BJ (cell line): ENCODE data around the gene KIAA1958. TPM values are rescaled to one million over a fixed set of nuclear protein-coding genes. Genes with fewer than 3 reads are reported as not detected.

Experiments used
- CTCF ChIA-PET: fragments of 350-600 bp; formaldehyde crosslinking; extraction: SDS; loops from one replicate; lab custom pipeline; 2021; ENCODE audit warnings: antibody characterized with exemption, inconsistent platforms; lab: Yijun Ruan, JAX
- POLR2A ChIA-PET: fragments of 300-600 bp; sonication (Branson Sonifier 250); formaldehyde crosslinking; extraction: SDS; loops from one replicate; lab custom pipeline; 2021; ENCODE audit warnings: antibody characterized with exemption; lab: Charles Lee
- DNase-seq: peaks from one replicate; pipeline ENCODE4 v3.0.0-alpha.2; 2011; ENCODE audit warnings: low read depth
- H3K27me3 ChIP-seq: 2 replicates; pipeline ENCODE4 v1.6.0; 2011; ENCODE audit warnings: low read length; ENCODE audit not compliant: control insufficient read depth, insufficient read depth
- H3K36me3 ChIP-seq: 2 replicates; pipeline ENCODE4 v1.5.1; 2011; ENCODE audit warnings: low read length; ENCODE audit not compliant: control insufficient read depth, insufficient read depth
- H3K4me3 ChIP-seq: 2 replicates; pipeline ENCODE4 v1.5.1; 2011; ENCODE audit warnings: low read depth, mild to moderate bottlenecking, control low read depth, low read length
- CTCF ChIP-seq: IDR thresholded peaks from 2 replicates; pipeline ENCODE4 v1.5.1; 2011; ENCODE audit warnings: low read depth, mild to moderate bottlenecking, control low read depth, inconsistent platforms, low read length, moderate library complexity; ENCODE audit not compliant: insufficient read depth
- polyA minus RNA-seq: library from RNA; depleted of rRNA, polyadenylated mRNA; stranded (reverse); fragments of >200 nt; gene quantifications from 2 replicates; pipeline ENCODE4 v1.2.3, GENCODE V29; 2011; rRNA and poly(A)+ RNA removed
- polyA plus RNA-seq: library from polyadenylated mRNA; depleted of rRNA; stranded (reverse); fragments of >200 nt; gene quantifications from 2 replicates; pipeline ENCODE4 v1.2.3, GENCODE V29; 2011; rRNA removed

KIAA1958 gene
- polyA plus RNA-seq = 1.7 and 2.2 TPM in 2 replicates
- 17.4 and 27.1 TPM in 2 replicates for polyA minus RNA-seq

- ChIA-PET CTCF (interaction anchor here (0.8 to 1.2 kb wide), 5 partner anchors 9 to 219 kb away, joined by 3 to 7 read pairs (median 3); no protein-coding TSS in a partner anchor), POLR2A (interaction anchor here (0.5 kb wide), 1 partner anchor 22 kb away, joined by 3 read pairs; no protein-coding TSS in a partner anchor)
- no peak for TF ChIP-seq CTCF
- H3K27me3 ChIP-seq = no peaks in the 10 kb centered on the region
- no peak for DNase-seq
- peak within 1 kb of the TSS; percentile 93 for H3K4me3 ChIP-seq
- H3K36me3 ChIP-seq = no peaks in the 10 kb centered on the region
Measured at GRCh38 chr9:112486221-112487007, at the start of gene KIAA1958. Gene KIAA1958, plus strand, starts transcription at chr9:112486827. Its CDS starts 87,254 bp downstream, at chr9:112574081.

GRCh38 chr9:112437406-112437805 lies 49.2 kb upstream of the KIAA1958 start:
- no peak overlapping the region for H3K4me3 ChIP-seq
- POLR2A ChIA-PET = no interaction called here
- no peak for TF ChIP-seq CTCF
- no peaks in the 10 kb centered on the region for H3K27me3 ChIP-seq
- no peak for DNase-seq
- CTCF ChIA-PET = interaction anchor here (1.2 kb wide), 1 partner anchor 11 kb away, joined by 4 read pairs; no protein-coding TSS in a partner anchor
- H3K36me3 ChIP-seq = no peaks in the 10 kb centered on the region; the same call in 1 of the 2 replicates

- no peaks in the 10 kb centered on the region for H3K27me3 ChIP-seq
- no peak for TF ChIP-seq CTCF
- CTCF ChIA-PET = interaction anchor here (1.2 kb wide), 1 partner anchor 273 kb away, joined by 6 read pairs; no protein-coding TSS in a partner anchor
- no peak overlapping the region for H3K4me3 ChIP-seq
- POLR2A ChIA-PET = no interaction called here
- no peaks in the 10 kb centered on the region; the same call in 1 of the 2 replicates for H3K36me3 ChIP-seq
- DNase-seq = no peak
Measured at GRCh38 chr9:112439171-112439570, 47.5 kb upstream of the KIAA1958 start.

GRCh38 chr9:112439825-112440224 lies 46.8 kb upstream of the KIAA1958 start:
- POLR2A ChIA-PET = no interaction called here
- DNase-seq = no peak
- CTCF ChIA-PET = interaction anchor here (1.2 kb wide), 1 partner anchor 272 kb away, joined by 6 read pairs; no protein-coding TSS in a partner anchor

More at GRCh38 chr9:112439825-112440224, 46.8 kb upstream of the KIAA1958 start:
- H3K4me3 ChIP-seq = no peak overlapping the region
- TF ChIP-seq CTCF = no peak
- H3K27me3 ChIP-seq = no peaks in the 10 kb centered on the region
- no peaks in the 10 kb centered on the region; the same call in 1 of the 2 replicates for H3K36me3 ChIP-seq
